Hypothalamus (tissue), 51 donors: ENCODE data around the gene PDE6B.
"Not testable (repeated sequence)": the region's sequence is repeated elsewhere in the genome, so short reads cannot be mapped to it uniquely, and the experiment has no call there.

ENCODE experiments used
- DNase-seq, 51 donors: peaks; one replicate each; lab custom pipeline; 2025; lab: John Stamatoyannopoulos, UW

The PDE6B gene

GRCh38 chr4:666822-667544 lies 41.6 kb downstream of the PDE6B start:
- DNase-seq: no peak

- DNase-seq: no peak
These were observed 42.2 kb downstream of the PDE6B start for GRCh38 chr4:667545-667925.

GRCh38 chr4:668219-668618 lies 42.8 kb downstream of the PDE6B start:
- not testable (repeated sequence) for DNase-seq

GRCh38 chr4:669806-670559 lies 44.6 kb downstream of the PDE6B start:
- DNase-seq: not testable (repeated sequence)

GRCh38 chr4:671769-672168 lies 46.4 kb downstream of the PDE6B start:
- DNase-seq: no peak

- peak in 5 of 51 donors; percentile 13 to 66 (median 52) for DNase-seq
These were observed 48.1 kb downstream of the PDE6B start for GRCh38 chr4:673349-674091.

GRCh38 chr4:674172-675035 lies 49.0 kb downstream of the PDE6B start, which contains the start of the genes ATP5ME and MYL5:
Gene ATP5ME, minus strand, starts transcription at chr4:674276. Its CDS starts 29 bp downstream, at chr4:674247.
Gene MYL5, plus strand, starts transcription at chr4:674542. Its CDS starts 3,485 bp downstream, at chr4:678027.
- DNase-seq: peak; percentile 59 to 97 (median 92)

- DNase-seq: no peak
These were observed 49.9 kb downstream of the PDE6B start for GRCh38 chr4:675036-675882.

- DNase-seq: no peak
These were observed 50.9 kb downstream of the PDE6B start for GRCh38 chr4:675980-676870.

- no peak for DNase-seq
These were observed 51.5 kb downstream of the PDE6B start for GRCh38 chr4:676871-677235.

- DNase-seq: peak in 1 of 51 donors; percentile 24
These were observed 52.3 kb downstream of the PDE6B start for GRCh38 chr4:677431-678293.

- DNase-seq: no peak
These were observed 53.1 kb downstream of the PDE6B start for GRCh38 chr4:678331-679103.

GRCh38 chr4:679104-679481 lies 53.7 kb downstream of the PDE6B start:
- no peak for DNase-seq

GRCh38 chr4:679629-680028 lies 54.3 kb downstream of the PDE6B start:
- no peak for DNase-seq

GRCh38 chr4:680091-680490 lies 54.7 kb downstream of the PDE6B start:
- no peak for DNase-seq

GRCh38 chr4:680551-680927 lies 55.2 kb downstream of the PDE6B start:
- no peak for DNase-seq
